Cardiac septum (tissue), 1 donor: Measurements from ENCODE around the gene PITPNM3. TPM values are rescaled to one million over a fixed set of nuclear protein-coding genes. Genes with fewer than 3 reads are reported as not detected.
A peak's percentile ranks its signal among the peaks of the same experiment; 100 is the strongest.

ENCODE experiments used
- DNase-seq: peaks from one replicate; pipeline ENCODE4 v3.0.0-alpha.2; 2020; ENCODE audit warnings: low spot score
- intact Hi-C: fragments of 100-400 bp; cut with DNase I; formaldehyde crosslinking; loops from one replicate; pipeline ENCODE4 v1.14.0; 2022
- total RNA-seq: library from RNA; stranded (reverse); fragmentation: NEBNext Ultra II Directional; extraction: Animal tissue kit (Norgen Biotek cat#: 25700); gene quantifications from one replicate; pipeline ENCODE4 v1.2.1, GENCODE V29; 2021
- donor health status: DM: no; HTN: no; CAD: no.

The PITPNM3 gene
- total RNA-seq, 1 donor from 2014 or later: 0.57 TPM

- no peak for DNase-seq
- intact Hi-C loops: loop anchor here (5.0 kb wide), 1 partner anchor 851 kb away; no protein-coding TSS in a partner anchor
Measured at GRCh38 chr17:6437956-6438355, 118.4 kb downstream of the PITPNM3 start.

- DNase-seq: no peak
- intact Hi-C loops: loop anchor here (5.0 kb wide), 1 partner anchor 850 kb away; no protein-coding TSS in a partner anchor
Measured at GRCh38 chr17:6437466-6437865, 118.9 kb downstream of the PITPNM3 start.

- intact Hi-C loops: loop anchor here (5.0 kb wide), 1 partner anchor 849 kb away; no protein-coding TSS in a partner anchor
- no peak for DNase-seq
Measured at GRCh38 chr17:6435968-6436367, 120.4 kb downstream of the PITPNM3 start.

- intact Hi-C loops: loop anchor here (5.0 kb wide), 1 partner anchor 848 kb away; no protein-coding TSS in a partner anchor
- no peak for DNase-seq
Measured at GRCh38 chr17:6435051-6435450, 121.3 kb downstream of the PITPNM3 start, which contains the start of gene AIPL1. TSS of gene AIPL1 (minus strand) at chr17:6435121. CDS start at chr17:6435104, 17 bp downstream.

- intact Hi-C loops: no loop called here
- no peak for DNase-seq
Measured at GRCh38 chr17:6430769-6431168, 125.6 kb downstream of the PITPNM3 start.

- intact Hi-C loops: no loop called here
- no peak for DNase-seq
Measured at GRCh38 chr17:6429266-6429665, 127.1 kb downstream of the PITPNM3 start.

- intact Hi-C loops: no loop called here
- no peak for DNase-seq
Measured at GRCh38 chr17:6428207-6428965, 128.0 kb downstream of the PITPNM3 start.

- intact Hi-C loops: no loop called here
- DNase-seq: no peak
Measured at GRCh38 chr17:6427279-6427781, 129.0 kb downstream of the PITPNM3 start.

GRCh38 chr17:6426356-6427101 lies 129.8 kb downstream of the PITPNM3 start:
- intact Hi-C loops: no loop called here
- DNase-seq: no peak

- DNase-seq: no peak
Measured at GRCh38 chr17:6425407-6425806, 130.9 kb downstream of the PITPNM3 start.

GRCh38 chr17:6423931-6424330 lies 132.4 kb downstream of the PITPNM3 start:
- intact Hi-C loops: loop anchor here (5.0 kb wide), 1 partner anchor 717 kb away; no protein-coding TSS in a partner anchor

More at GRCh38 chr17:6425407-6425806, 130.9 kb downstream of the PITPNM3 start:
- intact Hi-C loops: no loop called here

GRCh38 chr17:6422654-6423241 lies 133.6 kb downstream of the PITPNM3 start:
- intact Hi-C loops: loop anchor here (1.0 to 5.0 kb wide), 2 partner anchors 715 to 835 kb away; no protein-coding TSS in a partner anchor
- DNase-seq: no peak

More at GRCh38 chr17:6423931-6424330, 132.4 kb downstream of the PITPNM3 start:
- DNase-seq: no peak

- intact Hi-C loops: loop anchor here (1.0 to 5.0 kb wide), 2 partner anchors 715 to 835 kb away; no protein-coding TSS in a partner anchor
- DNase-seq: peak; percentile 90
Measured at GRCh38 chr17:6421700-6422604, 134.4 kb downstream of the PITPNM3 start.

- DNase-seq: no peak
- intact Hi-C loops: loop anchor here (5.0 kb wide), 1 partner anchor 713 kb away; no protein-coding TSS in a partner anchor
Measured at GRCh38 chr17:6420173-6420641, 136.1 kb downstream of the PITPNM3 start.

GRCh38 chr17:6415616-6416015 lies 140.7 kb downstream of the PITPNM3 start:
- intact Hi-C loops: no loop called here
- DNase-seq: no peak

GRCh38 chr17:6413065-6413464 lies 143.3 kb downstream of the PITPNM3 start:
- no peak for DNase-seq
- intact Hi-C loops: no loop called here

- no peak for DNase-seq
- intact Hi-C loops: no loop called here
Measured at GRCh38 chr17:6408735-6409134, 147.6 kb downstream of the PITPNM3 start.

GRCh38 chr17:6408276-6408675 lies 148.1 kb downstream of the PITPNM3 start:
- intact Hi-C loops: no loop called here
- DNase-seq: no peak
